Measurements from ENCODE around the gene PWWP2B. TPM values are rescaled to one million over a fixed set of nuclear protein-coding genes. Genes with fewer than 3 reads are reported as not detected.
A peak's percentile ranks its signal among the peaks of the same experiment; 100 is the strongest.

Gene PWWP2B
- total and polyA plus RNA-seq, 2 experiments from 2014 or later: 11.8 to 35.7 TPM

DNA sequence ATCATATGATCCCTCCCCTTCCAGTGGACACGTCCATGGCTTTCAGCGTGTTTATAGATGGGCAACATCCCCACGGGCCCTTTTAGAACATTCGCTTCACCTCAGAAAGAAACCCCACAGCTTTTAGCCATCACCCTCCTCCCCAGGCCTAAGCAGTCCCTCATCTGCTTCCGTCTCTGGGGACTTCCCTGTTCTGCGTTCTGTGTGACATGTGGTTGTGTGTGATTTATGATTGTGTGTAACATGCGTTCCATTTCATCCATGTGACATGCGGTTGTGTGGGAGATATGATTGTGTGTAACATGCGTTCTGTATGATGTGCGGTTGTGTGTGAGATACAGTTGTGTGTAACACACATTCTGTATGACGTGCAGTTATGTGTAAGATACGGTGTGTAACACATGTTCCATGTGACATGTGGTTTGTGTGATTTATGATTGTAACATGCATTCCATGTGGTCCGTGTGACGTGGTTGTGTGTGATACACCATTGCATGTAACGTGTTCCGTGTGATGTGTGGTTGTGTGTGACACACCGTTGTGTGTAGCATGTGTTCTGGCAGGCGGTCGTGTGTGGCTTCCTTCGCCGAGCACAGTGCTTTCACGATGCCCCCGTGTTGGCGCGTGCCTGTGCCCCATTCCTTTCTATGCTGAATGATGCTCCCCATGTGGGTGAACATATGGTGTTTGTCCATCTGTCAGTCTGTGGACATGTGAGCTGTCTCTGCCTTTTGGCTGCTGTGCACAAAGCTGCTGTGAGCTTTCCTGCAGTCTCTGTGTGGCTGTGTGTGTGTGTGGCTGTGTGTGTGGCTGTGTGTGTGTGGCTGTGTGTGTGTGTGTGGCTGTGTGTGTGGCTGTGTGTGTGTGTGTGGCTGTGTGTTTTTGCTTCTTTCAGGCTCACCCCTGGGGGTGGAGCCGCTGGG, 26.2 kb downstream of the PWWP2B start:
- Histone ChIP-seq H3K36me3 (no peaks in the 10 kb centered on the region), H3K27me3 (no peaks in the 10 kb centered on the region), H3K4me1 (ENCODE audit: low read depth) (peaks cover 35% of the 10 kb centered on the region), H3K27ac (peak overlapping the region; percentile 96), H3K9me3 (ENCODE audit: low read depth) (no peaks in the 10 kb centered on the region), H3K4me3 (no peak overlapping the region)
- TF ChIP-seq, protein P1, sequence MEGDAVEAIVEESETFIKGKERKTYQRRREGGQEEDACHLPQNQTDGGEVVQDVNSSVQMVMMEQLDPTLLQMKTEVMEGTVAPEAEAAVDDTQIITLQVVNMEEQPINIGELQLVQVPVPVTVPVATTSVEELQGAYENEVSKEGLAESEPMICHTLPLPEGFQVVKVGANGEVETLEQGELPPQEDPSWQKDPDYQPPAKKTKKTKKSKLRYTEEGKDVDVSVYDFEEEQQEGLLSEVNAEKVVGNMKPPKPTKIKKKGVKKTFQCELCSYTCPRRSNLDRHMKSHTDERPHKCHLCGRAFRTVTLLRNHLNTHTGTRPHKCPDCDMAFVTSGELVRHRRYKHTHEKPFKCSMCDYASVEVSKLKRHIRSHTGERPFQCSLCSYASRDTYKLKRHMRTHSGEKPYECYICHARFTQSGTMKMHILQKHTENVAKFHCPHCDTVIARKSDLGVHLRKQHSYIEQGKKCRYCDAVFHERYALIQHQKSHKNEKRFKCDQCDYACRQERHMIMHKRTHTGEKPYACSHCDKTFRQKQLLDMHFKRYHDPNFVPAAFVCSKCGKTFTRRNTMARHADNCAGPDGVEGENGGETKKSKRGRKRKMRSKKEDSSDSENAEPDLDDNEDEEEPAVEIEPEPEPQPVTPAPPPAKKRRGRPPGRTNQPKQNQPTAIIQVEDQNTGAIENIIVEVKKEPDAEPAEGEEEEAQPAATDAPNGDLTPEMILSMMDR (IDR thresholded peaks at IDR 0.05; ENCODE audit: low read depth, low read length): no peak
- DNase-seq (ENCODE audit: low read depth in 1 of 2, low spot score in 1 of 2): no peak

DNA sequence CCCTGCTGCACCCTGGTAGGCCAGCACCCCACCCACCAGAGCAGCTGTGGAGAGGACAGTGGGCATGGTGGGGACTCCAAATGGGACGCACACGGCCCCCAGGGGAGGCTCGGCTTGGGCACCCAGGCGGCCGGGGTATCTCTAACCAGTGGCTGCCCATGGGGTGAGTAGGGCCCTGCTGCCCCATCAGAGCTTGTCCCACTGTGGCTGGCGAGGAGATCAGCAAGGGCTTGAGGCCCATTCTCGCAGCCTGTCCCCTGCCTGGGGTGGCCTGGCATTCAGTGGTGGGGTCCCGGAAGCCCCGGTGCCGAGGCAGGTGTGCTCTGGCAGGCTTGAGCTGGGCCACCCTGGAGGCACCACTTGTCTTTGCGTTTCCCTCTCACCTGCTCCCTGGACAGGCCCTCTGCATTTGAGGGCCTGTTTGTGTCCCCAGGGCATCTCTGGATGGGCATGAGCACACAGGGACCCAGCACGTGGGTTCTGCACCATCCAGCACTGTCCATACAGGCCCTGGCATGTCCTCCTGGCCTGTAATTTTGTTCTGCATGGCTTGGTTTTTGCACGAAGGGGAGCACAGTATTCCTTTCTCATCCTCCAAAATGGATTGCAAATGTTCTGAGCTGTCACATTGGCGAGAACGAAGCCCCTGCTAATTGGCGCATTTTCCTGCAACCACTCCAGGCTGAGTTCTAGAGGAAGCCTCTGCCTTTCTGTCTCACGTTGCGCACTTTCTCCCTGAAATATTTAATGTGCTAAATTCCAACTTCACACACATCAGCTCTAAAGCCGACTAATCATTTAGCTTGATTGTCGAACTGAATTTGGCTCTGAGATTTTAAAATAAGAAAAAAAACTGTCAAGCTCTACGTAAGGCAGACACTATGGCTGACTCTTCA, 27.2 kb downstream of the PWWP2B start:
- TF ChIP-seq, protein P1 (IDR thresholded peaks at IDR 0.05; ENCODE audit: low read depth, low read length): no peak
- no peaks in the 10 kb centered on the region for H3K27me3 ChIP-seq
- H3K27ac ChIP-seq: no peak overlapping the region
- peaks cover 28% of the 10 kb centered on the region for H3K4me1 ChIP-seq (ENCODE audit: low read depth)
- no peaks in the 10 kb centered on the region for H3K36me3 ChIP-seq
- no peak overlapping the region for H3K4me3 ChIP-seq
- H3K9me3 ChIP-seq (ENCODE audit: low read depth): no peaks in the 10 kb centered on the region
- DNase-seq (ENCODE audit: low read depth in 1 of 2, low spot score in 1 of 2): no peak

DNA sequence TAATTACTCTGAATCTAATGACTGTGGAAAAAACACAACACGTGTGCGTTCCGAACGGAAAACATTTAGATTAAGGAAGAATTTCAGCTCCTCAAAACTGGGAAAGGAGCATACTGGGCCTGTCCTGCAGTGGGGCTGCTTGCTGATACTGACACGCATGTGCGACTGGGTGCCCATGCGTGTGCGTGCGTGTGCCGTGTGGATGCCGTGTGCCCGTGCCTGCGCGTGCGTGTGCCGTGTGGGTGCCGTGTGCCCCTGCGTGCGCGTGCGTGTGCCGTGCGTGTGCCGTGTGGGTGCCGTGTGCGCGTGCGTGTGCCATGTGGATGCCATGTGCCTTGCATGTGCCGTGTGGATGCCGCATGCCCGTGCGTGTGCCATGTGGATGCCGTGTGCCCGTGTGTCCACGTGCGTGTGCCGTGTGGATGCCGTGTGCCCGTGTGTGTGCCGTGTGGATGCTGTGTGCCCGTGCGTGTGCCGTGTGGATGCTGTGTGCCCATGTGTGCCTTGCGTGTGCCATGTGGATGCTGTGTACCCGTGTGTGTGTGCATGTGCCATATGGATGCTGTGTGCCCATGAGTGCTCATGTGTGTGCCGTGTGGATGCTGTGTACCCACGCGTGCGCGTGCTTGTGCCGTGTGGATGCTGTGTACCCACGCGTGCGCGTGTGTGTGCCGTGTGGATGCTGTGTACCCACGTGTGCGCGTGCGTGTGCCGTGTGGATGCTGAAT, 28.2 kb downstream of the PWWP2B start:
- Histone ChIP-seq H3K36me3 (no peaks in the 10 kb centered on the region), H3K27ac (no peak overlapping the region), H3K27me3 (no peaks in the 10 kb centered on the region), H3K4me1 (ENCODE audit: low read depth) (peaks cover 28% of the 10 kb centered on the region), H3K9me3 (ENCODE audit: low read depth) (no peaks in the 10 kb centered on the region), H3K4me3 (no peak overlapping the region)
- TF ChIP-seq, protein P1 (IDR thresholded peaks at IDR 0.05; ENCODE audit: low read depth, low read length): no peak
- DNase-seq (ENCODE audit: low read depth in 1 of 2, low spot score in 1 of 2): no peak

DNA sequence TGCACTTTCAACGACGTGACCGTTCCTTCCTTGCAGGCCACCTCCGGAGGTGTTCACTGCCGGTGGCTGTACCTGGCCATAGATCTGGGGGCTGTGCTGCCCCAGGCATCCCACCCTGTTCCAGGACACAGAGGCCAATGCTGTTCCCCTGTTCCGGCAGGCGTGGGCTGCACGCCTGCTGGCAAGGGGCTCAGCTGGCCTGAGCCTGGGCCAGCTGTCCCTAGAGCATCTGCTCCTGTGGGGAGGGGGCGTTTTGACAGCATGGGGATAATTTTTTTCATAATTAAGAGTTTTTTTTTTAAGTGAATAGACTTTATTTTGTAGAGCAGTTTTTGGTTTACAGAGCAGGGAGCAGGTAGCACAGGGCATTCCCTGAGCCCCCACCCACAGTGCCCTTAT, 28.8 kb downstream of the PWWP2B start:
- H3K4me1 ChIP-seq (ENCODE audit: low read depth): peaks cover 22% of the 10 kb centered on the region
- TF ChIP-seq, protein P1 (IDR thresholded peaks at IDR 0.05; ENCODE audit: low read depth, low read length): no peak

More for the DNA sequence above, 28.8 kb downstream of the PWWP2B start:
- Histone ChIP-seq H3K27ac (no peak overlapping the region), H3K9me3 (ENCODE audit: low read depth) (no peaks in the 10 kb centered on the region), H3K27me3 (no peaks in the 10 kb centered on the region), H3K4me3 (no peak overlapping the region), H3K36me3 (no peaks in the 10 kb centered on the region)
- DNase-seq (ENCODE audit: low read depth in 1 of 2, low spot score in 1 of 2): no peak
